Mesenchymal stem cell (in vitro differentiated cells and primary cell): ENCODE results near the gene TIMP1.

Source experiments
- DNase-seq: peaks from one replicate; pipeline ENCODE4 v3.0.0-alpha.2; 2013
- H2AFZ ChIP-seq: one replicate; pipeline ENCODE4 v1.6.1; 2013; ENCODE audit warnings: low read depth, mild to moderate bottlenecking, control low read depth, inconsistent platforms, low read length, moderate library complexity
- H2AK5ac ChIP-seq: 2 replicates; pipeline ENCODE4 v1.6.1; 2013; ENCODE audit warnings: low read length, moderate library complexity, mild to moderate bottlenecking, inconsistent platforms; ENCODE audit not compliant: severe bottlenecking
- H2BK120ac ChIP-seq: one replicate; pipeline ENCODE4 v1.6.1; 2013; ENCODE audit warnings: low read depth, mild to moderate bottlenecking, inconsistent platforms, low read length, moderate library complexity
- H2BK12ac ChIP-seq, 2 experiments: one replicate each; pipeline ENCODE4 v1.6.1; 2013; ENCODE audit warnings: inconsistent platforms in 2 of 2, low read length in 2 of 2, mild to moderate bottlenecking in 2 of 2, moderate library complexity in 2 of 2, control low read depth in 1 of 2
- H2BK15ac ChIP-seq: one replicate; pipeline ENCODE4 v1.6.1; 2013; ENCODE audit warnings: mild to moderate bottlenecking, low read depth, inconsistent platforms; ENCODE audit not compliant: poor library complexity, severe bottlenecking
- H2BK5ac ChIP-seq: 2 replicates; pipeline ENCODE4 v1.6.1; 2013; ENCODE audit warnings: low read depth, mild to moderate bottlenecking, low read length, control low read depth, inconsistent platforms; ENCODE audit not compliant: poor library complexity, severe bottlenecking
- H3K14ac ChIP-seq, 2 experiments: one replicate each; pipeline ENCODE4 v1.6.1; 2013; ENCODE audit warnings: inconsistent platforms in 2 of 2, low read length in 2 of 2, control low read depth in 1 of 2, mild to moderate bottlenecking in 1 of 2, moderate library complexity in 1 of 2
- H3K18ac ChIP-seq, 2 experiments: one replicate each; pipeline ENCODE4 v1.6.1; 2013; ENCODE audit warnings: inconsistent platforms in 2 of 2, low read length in 2 of 2, control low read depth in 1 of 2, low read depth in 1 of 2, mild to moderate bottlenecking in 1 of 2
- H3K23ac ChIP-seq, 2 experiments: one replicate each; pipeline ENCODE4 v1.6.1; 2013; ENCODE audit warnings: inconsistent platforms in 2 of 2, low read length in 2 of 2, mild to moderate bottlenecking in 2 of 2, moderate library complexity in 2 of 2, control low read depth in 1 of 2
- H3K27ac ChIP-seq: 2 replicates; pipeline ENCODE4 v1.5.1; 2013; ENCODE audit warnings: mild to moderate bottlenecking, moderate library complexity, low read length, control low read depth, inconsistent platforms; ENCODE audit not compliant: poor library complexity, severe bottlenecking
- H3K27me3 ChIP-seq, 2 experiments: 2 replicates each; pipeline versions ENCODE4 v1.6.1 to v1.7.0; 2013; ENCODE audit warnings: low read length in 2 of 2, mild to moderate bottlenecking in 2 of 2, moderate library complexity in 2 of 2, control low read depth in 1 of 2, inconsistent platforms in 1 of 2; ENCODE audit not compliant: control insufficient read depth in 1 of 2, insufficient read depth in 1 of 2
- H3K36me3 ChIP-seq, 2 experiments: 2 replicates each; pipeline versions ENCODE4 v1.6.1 to v1.7.0; 2013; ENCODE audit warnings: low read length in 2 of 2, control low read depth in 1 of 2, inconsistent platforms in 1 of 2, low read depth in 1 of 2, mild to moderate bottlenecking in 1 of 2; ENCODE audit not compliant: insufficient read depth in 2 of 2, control insufficient read depth in 1 of 2
- H3K4ac ChIP-seq, 2 experiments: one replicate each; pipeline ENCODE4 v1.6.1; 2013; ENCODE audit warnings: inconsistent platforms in 2 of 2, low read length in 2 of 2, mild to moderate bottlenecking in 2 of 2, moderate library complexity in 2 of 2, control low read depth in 1 of 2, low read depth in 1 of 2
- H3K4me1 ChIP-seq: 2 replicates; pipeline ENCODE4 v1.6.1; 2013; ENCODE audit warnings: low read depth, low read length, control low read depth; ENCODE audit not compliant: control insufficient read depth, insufficient read depth
- H3K4me2 ChIP-seq: 2 replicates; pipeline ENCODE4 v1.6.1; 2013; ENCODE audit warnings: low read length, mild to moderate bottlenecking, inconsistent platforms; ENCODE audit not compliant: poor library complexity, severe bottlenecking
- H3K4me3 ChIP-seq, 2 experiments: 2 replicates each; pipeline versions ENCODE4 v1.5.1 to v1.7.0; 2013; ENCODE audit warnings: low read length in 2 of 2, mild to moderate bottlenecking in 2 of 2, control low read depth in 1 of 2, low read depth in 1 of 2; ENCODE audit not compliant: insufficient read depth in 1 of 2
- H3K79me1 ChIP-seq: replicated peaks from 2 replicates; pipeline ENCODE4 v1.6.1; 2013; ENCODE audit warnings: mild to moderate bottlenecking, control low read depth, low read length, inconsistent platforms; ENCODE audit not compliant: poor library complexity, severe bottlenecking
- H3K9ac ChIP-seq: 2 replicates; pipeline ENCODE4 v1.7.0; 2013; ENCODE audit warnings: mild to moderate bottlenecking, low read length, moderate library complexity
- H3K9me3 ChIP-seq: 2 replicates; pipeline ENCODE4 v1.7.0; 2013; ENCODE audit warnings: mild to moderate bottlenecking, low read length; ENCODE audit not compliant: control insufficient read depth
- H4K8ac ChIP-seq: one replicate; pipeline ENCODE4 v1.6.1; 2013; ENCODE audit warnings: inconsistent platforms, mild to moderate bottlenecking, low read length, moderate library complexity
- H4K91ac ChIP-seq: one replicate; pipeline ENCODE4 v1.6.1; 2013; ENCODE audit warnings: mild to moderate bottlenecking, low read length, inconsistent platforms
- WGBS: methylation state at CpG from one replicate; pipeline ENCODE4 v1.1.7; 2013; ENCODE audit warnings: mixed read lengths; 5-methylcytosine and 5-hydroxymethylcytosine counted together

The TIMP1 gene

DNA sequence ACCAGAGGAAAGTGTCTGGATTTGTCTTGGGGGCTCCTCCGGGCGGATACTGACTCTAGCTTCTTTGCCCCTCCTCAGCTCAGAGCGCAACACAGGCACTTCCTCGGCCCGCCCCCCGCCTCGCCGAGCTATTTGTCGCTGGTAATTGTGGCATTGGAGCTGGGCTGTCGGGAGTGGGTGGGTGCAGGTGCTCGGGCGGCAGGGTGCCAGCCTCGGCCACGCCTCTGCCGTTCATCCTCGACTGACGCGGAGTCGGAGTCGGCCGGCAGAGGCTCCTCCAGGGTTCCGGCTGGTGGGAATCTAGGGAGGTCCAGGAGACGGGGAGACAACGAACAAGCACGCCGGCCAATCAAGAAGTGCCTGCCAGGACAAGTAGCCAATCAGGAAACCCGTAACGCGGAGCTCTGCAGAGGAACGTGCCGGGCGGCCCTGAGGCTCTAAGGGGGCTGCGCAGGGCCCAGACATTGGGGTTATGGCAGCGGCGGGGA lies 41.3 kb downstream of the TIMP1 start:
- H2AK5ac ChIP-seq = no peak overlapping the region
- peaks cover 4% of the 10 kb centered on the region for H3K9me3 ChIP-seq
- no peaks in the 10 kb centered on the region for H3K79me1 ChIP-seq
- H4K8ac ChIP-seq = no peak overlapping the region
- no peaks in the 10 kb centered on the region for H3K36me3 ChIP-seq
- no peak overlapping the region for H2BK5ac ChIP-seq
- H3K23ac ChIP-seq = no peak overlapping the region
- H2BK12ac ChIP-seq = no peak overlapping the region
- 2% methylated on average over 28 of the region's 35 CpGs for WGBS
- H3K9ac ChIP-seq = no peak overlapping the region
- no peak overlapping the region for H2AFZ ChIP-seq
- H3K27me3 ChIP-seq = peaks cover 15 to 42% of the 10 kb centered on the region in 2 experiments
- H3K4me1 ChIP-seq = peaks cover 7% of the 10 kb centered on the region
- H3K4me3 ChIP-seq = peak overlapping the region; percentile 52 to 67
- no peak overlapping the region for H3K14ac ChIP-seq
- no peak overlapping the region for H2BK15ac ChIP-seq
- H2BK120ac ChIP-seq = no peak overlapping the region
- H3K4me2 ChIP-seq = peak overlapping the region; percentile 73
- H3K18ac ChIP-seq = no peak overlapping the region
- DNase-seq = peak; percentile 77
- H3K27ac ChIP-seq = no peak overlapping the region
- H3K4ac ChIP-seq = no peak overlapping the region
- no peak overlapping the region for H4K91ac ChIP-seq

DNA sequence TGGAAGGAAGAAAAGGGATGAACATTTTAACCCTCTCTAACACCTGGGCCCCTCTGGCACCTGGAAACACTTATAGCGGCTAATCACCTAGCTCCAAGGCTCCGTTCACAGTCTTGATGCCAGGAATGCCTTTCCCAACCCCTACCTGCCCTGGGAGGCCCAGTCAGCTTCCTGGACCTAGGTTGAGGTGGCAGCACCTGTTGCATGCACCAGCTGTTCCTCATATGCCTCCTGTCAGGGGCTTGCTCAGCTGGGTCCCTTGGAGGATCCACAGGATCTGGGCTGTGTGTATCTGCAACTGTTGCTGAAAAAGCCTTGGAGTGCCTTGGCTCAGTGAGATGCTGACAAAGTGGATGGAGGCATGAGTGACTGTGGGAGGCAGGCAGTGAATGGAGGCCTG lies 43.1 kb downstream of the TIMP1 start:
- H3K9ac ChIP-seq = no peak overlapping the region
- no peak overlapping the region for H2AFZ ChIP-seq
- no peak overlapping the region for H2BK5ac ChIP-seq
- no peak overlapping the region for H2AK5ac ChIP-seq
- H2BK12ac ChIP-seq = no peak overlapping the region
- no peak overlapping the region for H2BK15ac ChIP-seq
- peaks cover 5% of the 10 kb centered on the region for H3K4me1 ChIP-seq
- no peak overlapping the region for H3K27ac ChIP-seq
- no peak overlapping the region for H3K14ac ChIP-seq
- H3K4me2 ChIP-seq = no peak overlapping the region
- H3K36me3 ChIP-seq = no peaks in the 10 kb centered on the region
- H3K23ac ChIP-seq = no peak overlapping the region
- peaks cover 12 to 42% of the 10 kb centered on the region in 2 experiments for H3K27me3 ChIP-seq
- H3K9me3 ChIP-seq = peaks cover 4% of the 10 kb centered on the region
- H3K79me1 ChIP-seq = no peaks in the 10 kb centered on the region
- H3K4ac ChIP-seq = no peak overlapping the region
- DNase-seq = no peak
- no peak overlapping the region for H3K18ac ChIP-seq
- 38% methylated on average over 2 of the region's 2 CpGs for WGBS
- H4K91ac ChIP-seq = no peak overlapping the region
- no peak overlapping the region for H2BK120ac ChIP-seq
- no peak overlapping the region for H3K4me3 ChIP-seq
- no peak overlapping the region for H4K8ac ChIP-seq

DNA sequence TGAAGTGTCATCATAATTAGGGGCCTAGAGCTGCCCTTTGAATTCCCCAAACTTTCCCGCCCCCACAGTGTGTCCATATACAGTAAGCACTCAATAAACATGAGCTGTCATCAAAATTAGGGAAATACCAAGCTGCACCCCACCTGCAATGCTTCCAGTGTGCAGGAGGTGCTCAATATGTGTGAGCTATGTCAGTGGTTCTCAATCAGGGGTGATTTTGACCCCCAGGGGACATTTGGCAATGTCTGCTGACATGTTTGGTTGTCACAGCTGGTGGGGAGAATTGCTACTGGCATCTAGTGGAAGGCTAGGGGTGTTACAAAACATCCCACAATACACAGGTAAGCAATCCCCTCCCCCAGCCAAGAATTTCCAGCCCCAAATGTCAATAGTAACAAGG lies 46.7 kb downstream of the TIMP1 start:
- Histone ChIP-seq H3K4me2 (no peak overlapping the region), H3K9me3 (no peaks in the 10 kb centered on the region), H2AFZ (no peak overlapping the region), H2BK5ac (no peak overlapping the region), H3K23ac (no peak overlapping the region), H3K4ac (no peak overlapping the region), H3K27me3 (peaks cover 0 to 16% of the 10 kb centered on the region in 2 experiments), H2BK120ac (no peak overlapping the region), H2BK15ac (no peak overlapping the region), H3K4me1 (peaks cover 5% of the 10 kb centered on the region), H4K91ac (no peak overlapping the region), H3K79me1 (no peaks in the 10 kb centered on the region), H3K27ac (no peak overlapping the region), H4K8ac (no peak overlapping the region), H3K36me3 (peaks cover 4 to 5% of the 10 kb centered on the region in 2 experiments), H2BK12ac (no peak overlapping the region), H3K4me3 (no peak overlapping the region), H2AK5ac (no peak overlapping the region), H3K18ac (no peak overlapping the region), H3K9ac (no peak overlapping the region), H3K14ac (no peak overlapping the region)
- DNase-seq = no peak
- WGBS = no CpG with 5 or more reads among the region's 1 CpG

DNA sequence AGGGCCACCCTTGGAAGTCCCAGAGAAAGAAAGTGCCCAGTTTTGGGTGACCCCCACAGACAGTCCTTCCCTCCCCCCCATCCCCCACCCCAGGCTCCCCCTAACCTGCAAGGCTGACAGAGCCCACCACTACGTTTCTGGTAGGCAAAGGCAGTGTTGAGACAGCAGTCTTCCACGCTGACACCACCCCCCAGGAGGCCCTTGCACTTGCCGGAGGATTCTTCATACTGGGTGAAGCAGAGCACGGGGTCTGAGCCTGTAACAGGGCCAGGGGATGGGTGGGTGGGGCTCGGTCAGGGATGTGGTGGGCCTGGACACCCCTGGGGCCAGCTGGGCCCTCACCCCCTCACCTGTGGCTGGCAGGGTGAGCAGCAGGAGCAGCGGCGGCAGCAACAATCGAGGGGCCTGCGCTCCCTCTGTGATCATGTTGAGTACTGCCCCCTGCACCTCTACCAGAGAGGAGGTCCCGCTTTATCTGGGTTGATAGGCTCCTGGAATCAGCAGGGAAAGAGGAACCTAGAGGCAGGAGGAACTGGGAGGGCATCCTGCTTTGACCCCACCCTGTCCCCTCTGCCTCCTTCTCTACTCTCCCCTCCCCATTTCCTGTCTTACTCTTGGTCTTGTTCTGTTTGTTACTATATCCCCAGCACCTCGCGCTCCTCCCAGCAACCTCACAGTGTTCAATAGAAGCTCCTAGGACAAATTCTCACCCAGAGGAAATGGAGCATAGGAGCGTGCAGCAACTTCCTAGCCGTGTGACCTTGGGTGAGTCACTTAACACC lies 47.4 kb downstream of the TIMP1 start, which contains the start of gene CFP:
CFP (minus strand) TSS at position 512 of the 782 bp plus-strand sequence; CDS start at position 426, 86 bp downstream.
- H3K27me3 ChIP-seq = peaks cover 0 to 13% of the 10 kb centered on the region in 2 experiments
- H2BK15ac ChIP-seq = no peak within 1 kb of the TSS
- WGBS = 65% methylated on average over 5 of the region's 14 CpGs
- no peak within 1 kb of the TSS for H3K14ac ChIP-seq
- no peak within 1 kb of the TSS for H2BK120ac ChIP-seq
- no peak within 1 kb of the TSS for H2BK5ac ChIP-seq
- H2AK5ac ChIP-seq = no peak within 1 kb of the TSS
- no peak within 1 kb of the TSS for H3K18ac ChIP-seq
- peaks cover 3% of the 10 kb centered on the region for H3K4me1 ChIP-seq
- no peak within 1 kb of the TSS for H3K27ac ChIP-seq
- no peak within 1 kb of the TSS for H2BK12ac ChIP-seq
- no peak for DNase-seq
- H3K9me3 ChIP-seq = no peaks in the 10 kb centered on the region
- H2AFZ ChIP-seq = no peak within 1 kb of the TSS
- H4K8ac ChIP-seq = no peak within 1 kb of the TSS
- no peak within 1 kb of the TSS for H3K9ac ChIP-seq
- H3K4ac ChIP-seq = no peak within 1 kb of the TSS
- H3K36me3 ChIP-seq = peaks cover 11% of the 10 kb centered on the region in 2 experiments
- H3K4me2 ChIP-seq = no peak within 1 kb of the TSS
- H3K23ac ChIP-seq = no peak within 1 kb of the TSS
- no peaks in the 10 kb centered on the region for H3K79me1 ChIP-seq
- no peak within 1 kb of the TSS for H4K91ac ChIP-seq
- H3K4me3 ChIP-seq = no peak within 1 kb of the TSS
